MM.1S (cell line): Measurements from ENCODE around the gene ASCC2.

Source experiments
- DNase-seq: peaks from one replicate; pipeline ENCODE4 v3.0.0-alpha.2; 2015
- H2AFZ ChIP-seq: fragments of 300-600 bp; sonication (generic); 2 replicates; pipeline ENCODE4 v1.6.0; 2016; ENCODE audit warnings: antibody characterized with exemption, low read length
- H3F3A ChIP-seq: fragments of 300-600 bp; sonication (generic); 2 replicates; pipeline ENCODE4 v1.6.1; 2016; ENCODE audit warnings: mild to moderate bottlenecking, antibody characterized with exemption, low read length, moderate library complexity, mixed read lengths; ENCODE audit not compliant: insufficient read depth
- H3K27ac ChIP-seq: fragments of 300-600 bp; sonication (generic); 2 replicates; pipeline ENCODE4 v1.5.1; 2016; ENCODE audit warnings: mild to moderate bottlenecking, low read length
- H3K27me3 ChIP-seq: fragments of 300-600 bp; sonication (generic); replicated peaks from 2 replicates; pipeline ENCODE4 v1.6.0; 2016; ENCODE audit warnings: low read length; ENCODE audit not compliant: insufficient read depth
- H3K36me3 ChIP-seq: fragments of 300-600 bp; sonication (generic); replicated peaks from 2 replicates; pipeline ENCODE4 v1.6.1; 2016; ENCODE audit warnings: mild to moderate bottlenecking, low read length, mixed read lengths; ENCODE audit not compliant: insufficient read depth
- H3K4me1 ChIP-seq: fragments of 300-600 bp; sonication (generic); 2 replicates; pipeline ENCODE4 v1.6.1; 2016; ENCODE audit warnings: low read length, mixed read lengths
- H3K4me2 ChIP-seq: fragments of 300-600 bp; sonication (generic); 2 replicates; pipeline ENCODE4 v1.6.0; 2016; ENCODE audit warnings: low read depth, low read length
- H3K4me3 ChIP-seq: fragments of 300-600 bp; sonication (generic); 2 replicates; pipeline ENCODE4 v1.5.1; 2016; ENCODE audit warnings: low read length, mixed read lengths
- H3K79me2 ChIP-seq: fragments of 300-600 bp; sonication (generic); 2 replicates; pipeline ENCODE4 v1.6.1; 2016; ENCODE audit warnings: mixed run types, low read length, mixed read lengths
- H3K9ac ChIP-seq: fragments of 300-600 bp; sonication (generic); 2 replicates; pipeline ENCODE4 v1.6.1; 2016; ENCODE audit warnings: low read length, mixed read lengths
- H3K9me2 ChIP-seq: fragments of 300-600 bp; sonication (generic); replicated peaks from 2 replicates; pipeline ENCODE4 v1.6.1; 2016; ENCODE audit warnings: mild to moderate bottlenecking, low read length, mixed read lengths; ENCODE audit not compliant: insufficient read depth
- H3K9me3 ChIP-seq: fragments of 300-600 bp; sonication (generic); replicated peaks from 2 replicates; pipeline ENCODE4 v1.6.1; 2016; ENCODE audit warnings: mild to moderate bottlenecking, low read length, mixed read lengths; ENCODE audit not compliant: insufficient read depth
- H4K20me1 ChIP-seq: fragments of 300-600 bp; sonication (generic); 2 replicates; pipeline ENCODE4 v1.6.1; 2016; ENCODE audit warnings: mild to moderate bottlenecking, low read length, moderate library complexity, mixed read lengths; ENCODE audit not compliant: insufficient read depth
- EZH2 ChIP-seq: fragments of 300-600 bp; sonication (generic); optimal IDR thresholded peaks from 2 replicates; pipeline ENCODE3; 2017; ENCODE audit warnings: low read depth, mild to moderate bottlenecking, antibody characterized with exemption, low read length, mixed read lengths
- EZH2phosphoT487 ChIP-seq: fragments of 300-600 bp; sonication (generic); IDR thresholded peaks from 2 replicates; pipeline ENCODE4 v1.6.1; 2018; ENCODE audit warnings: antibody characterized with exemption, low read length
- TF ChIP-seq, protein P1 (sequence below): fragments of 300-600 bp; sonication (generic); IDR thresholded peaks from 2 replicates; pipeline ENCODE4 v1.5.1; 2016; ENCODE audit warnings: antibody characterized with exemption, low read length, mixed read lengths

The ASCC2 gene

GRCh38 chr22:29816539-29816938 lies 21.5 kb downstream of the ASCC2 start:
- H2AFZ ChIP-seq: no peak overlapping the region
- H3F3A ChIP-seq: no peaks in the 10 kb centered on the region
- H3K4me3 ChIP-seq: no peak overlapping the region
- H3K27ac ChIP-seq: no peak overlapping the region
- H4K20me1 ChIP-seq: no peaks in the 10 kb centered on the region
- DNase-seq: no peak
- H3K9ac ChIP-seq: no peak overlapping the region
- H3K79me2 ChIP-seq: no peaks in the 10 kb centered on the region
- H3K36me3 ChIP-seq: no peaks in the 10 kb centered on the region
- H3K27me3 ChIP-seq: no peaks in the 10 kb centered on the region
- no peak for TF ChIP-seq EZH2
- TF ChIP-seq, protein P1, sequence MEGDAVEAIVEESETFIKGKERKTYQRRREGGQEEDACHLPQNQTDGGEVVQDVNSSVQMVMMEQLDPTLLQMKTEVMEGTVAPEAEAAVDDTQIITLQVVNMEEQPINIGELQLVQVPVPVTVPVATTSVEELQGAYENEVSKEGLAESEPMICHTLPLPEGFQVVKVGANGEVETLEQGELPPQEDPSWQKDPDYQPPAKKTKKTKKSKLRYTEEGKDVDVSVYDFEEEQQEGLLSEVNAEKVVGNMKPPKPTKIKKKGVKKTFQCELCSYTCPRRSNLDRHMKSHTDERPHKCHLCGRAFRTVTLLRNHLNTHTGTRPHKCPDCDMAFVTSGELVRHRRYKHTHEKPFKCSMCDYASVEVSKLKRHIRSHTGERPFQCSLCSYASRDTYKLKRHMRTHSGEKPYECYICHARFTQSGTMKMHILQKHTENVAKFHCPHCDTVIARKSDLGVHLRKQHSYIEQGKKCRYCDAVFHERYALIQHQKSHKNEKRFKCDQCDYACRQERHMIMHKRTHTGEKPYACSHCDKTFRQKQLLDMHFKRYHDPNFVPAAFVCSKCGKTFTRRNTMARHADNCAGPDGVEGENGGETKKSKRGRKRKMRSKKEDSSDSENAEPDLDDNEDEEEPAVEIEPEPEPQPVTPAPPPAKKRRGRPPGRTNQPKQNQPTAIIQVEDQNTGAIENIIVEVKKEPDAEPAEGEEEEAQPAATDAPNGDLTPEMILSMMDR: no peak
- TF ChIP-seq EZH2phosphoT487: no peak
- H3K4me1 ChIP-seq: no peaks in the 10 kb centered on the region
- no peaks in the 10 kb centered on the region for H3K9me2 ChIP-seq
- H3K4me2 ChIP-seq: no peak overlapping the region
- no peaks in the 10 kb centered on the region for H3K9me3 ChIP-seq

DNA sequence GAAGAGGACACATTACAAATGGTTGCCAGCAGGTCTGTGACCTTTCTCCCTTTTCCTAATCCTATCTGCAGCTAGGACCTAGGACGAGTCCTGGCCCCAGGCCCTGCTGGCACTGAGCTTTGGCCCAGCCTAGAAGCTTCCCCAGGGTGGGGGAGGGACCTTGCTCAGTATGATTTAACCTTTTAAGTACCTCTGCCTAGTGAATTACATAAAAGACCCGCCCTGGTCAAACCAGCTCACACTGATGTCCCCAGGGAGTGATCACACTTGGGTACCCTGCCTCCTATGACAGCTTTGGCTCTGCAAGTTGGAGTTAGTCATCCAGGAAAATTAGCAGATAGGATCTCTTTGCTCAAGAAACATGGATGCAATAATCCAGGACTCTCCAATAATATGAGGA lies 21.9 kb downstream of the ASCC2 start:
- Histone ChIP-seq H3K27me3 (no peaks in the 10 kb centered on the region), H3K4me2 (no peak overlapping the region), H3K4me3 (no peak overlapping the region), H3K9me3 (no peaks in the 10 kb centered on the region), H4K20me1 (no peaks in the 10 kb centered on the region), H3K36me3 (no peaks in the 10 kb centered on the region), H3K9me2 (no peaks in the 10 kb centered on the region), H3K4me1 (no peaks in the 10 kb centered on the region), H3K9ac (no peak overlapping the region), H3K79me2 (no peaks in the 10 kb centered on the region), H3F3A (no peaks in the 10 kb centered on the region), H2AFZ (no peak overlapping the region), H3K27ac (no peak overlapping the region)
- TF ChIP-seq EZH2 (no peak), EZH2phosphoT487 (no peak)
- TF ChIP-seq, protein P1: no peak
- DNase-seq: no peak

DNA sequence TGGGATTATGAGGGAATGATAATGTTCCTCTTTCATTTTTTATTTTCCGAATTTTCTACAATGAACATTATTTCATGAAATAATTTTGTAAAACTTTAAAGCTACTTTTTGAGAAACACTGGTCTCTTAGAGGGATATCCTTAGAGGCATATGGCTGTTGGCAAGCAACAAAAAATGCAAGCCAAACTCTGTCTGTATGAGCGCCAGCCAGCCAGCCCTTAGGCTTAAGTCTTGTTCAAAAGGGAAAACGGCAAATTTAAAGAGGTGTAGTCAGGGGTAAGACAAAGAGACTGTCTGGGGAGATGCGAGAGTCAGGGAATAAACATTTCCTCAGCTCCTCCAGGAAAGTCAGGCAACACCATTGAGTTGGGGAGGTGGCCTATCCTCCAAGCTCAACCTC lies 22.5 kb downstream of the ASCC2 start:
- no peak overlapping the region for H2AFZ ChIP-seq
- no peak overlapping the region for H3K27ac ChIP-seq
- TF ChIP-seq EZH2phosphoT487 (no peak), EZH2 (no peak)
- TF ChIP-seq, protein P1: no peak
- H3K79me2 ChIP-seq: no peaks in the 10 kb centered on the region
- no peak overlapping the region for H3K9ac ChIP-seq
- no peak for DNase-seq
- no peaks in the 10 kb centered on the region for H3K9me3 ChIP-seq
- no peak overlapping the region for H3K4me2 ChIP-seq
- H4K20me1 ChIP-seq: no peaks in the 10 kb centered on the region
- no peaks in the 10 kb centered on the region for H3F3A ChIP-seq
- no peaks in the 10 kb centered on the region for H3K9me2 ChIP-seq
- H3K27me3 ChIP-seq: no peaks in the 10 kb centered on the region
- no peaks in the 10 kb centered on the region for H3K4me1 ChIP-seq
- H3K36me3 ChIP-seq: no peaks in the 10 kb centered on the region
- no peak overlapping the region for H3K4me3 ChIP-seq

GRCh38 chr22:29814003-29814402 lies 24.1 kb downstream of the ASCC2 start:
- no peaks in the 10 kb centered on the region for H3K4me1 ChIP-seq
- H3K27ac ChIP-seq: no peak overlapping the region
- no peak overlapping the region for H3K4me2 ChIP-seq
- no peaks in the 10 kb centered on the region for H3K27me3 ChIP-seq
- H3K79me2 ChIP-seq: no peaks in the 10 kb centered on the region
- H3K9me3 ChIP-seq: no peaks in the 10 kb centered on the region
- no peaks in the 10 kb centered on the region for H3K36me3 ChIP-seq
- H4K20me1 ChIP-seq: no peaks in the 10 kb centered on the region
- H3K9ac ChIP-seq: no peak overlapping the region
- H3F3A ChIP-seq: no peaks in the 10 kb centered on the region
- no peaks in the 10 kb centered on the region for H3K9me2 ChIP-seq
- H2AFZ ChIP-seq: no peak overlapping the region
- DNase-seq: no peak
- TF ChIP-seq EZH2 (no peak), EZH2phosphoT487 (no peak)
- TF ChIP-seq, protein P1: no peak
- no peak overlapping the region for H3K4me3 ChIP-seq
